ENCODE results near the gene HSF2BP.
"Not testable (repeated sequence)": the region's sequence is repeated elsewhere in the genome, so short reads cannot be mapped to it uniquely, and the experiment has no call there.

Gene HSF2BP

DNA sequence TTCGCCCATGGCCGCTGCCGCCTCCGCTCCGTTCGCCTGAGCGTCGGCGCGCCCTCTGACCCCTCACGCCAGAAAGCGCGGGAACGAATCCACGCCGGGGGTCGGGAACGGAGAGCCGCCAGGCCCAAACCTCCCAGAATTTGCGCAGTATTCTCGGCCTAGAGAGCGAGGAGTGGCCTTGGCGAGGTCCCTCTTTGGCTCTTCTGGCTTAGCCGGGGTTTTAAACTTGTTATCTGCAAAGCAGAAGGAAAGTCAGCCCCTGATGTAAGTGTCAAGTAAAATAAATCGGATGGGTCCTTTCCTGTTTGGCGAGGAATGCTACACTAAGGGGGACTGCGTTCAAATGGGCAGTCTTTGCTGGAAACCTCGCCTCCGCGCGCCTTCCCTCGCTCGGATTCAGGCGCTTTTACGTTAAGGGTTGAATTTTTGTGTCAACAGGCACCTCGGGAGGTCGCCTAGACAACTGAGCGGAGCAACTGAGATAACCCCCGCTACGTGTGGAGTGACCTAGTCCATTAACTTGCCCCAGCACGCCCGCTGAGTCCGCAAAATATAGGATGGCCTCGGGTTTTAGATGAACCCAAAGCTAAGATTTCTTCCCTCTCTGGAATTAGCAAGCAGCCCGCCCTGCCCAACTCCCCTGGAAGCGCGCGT lies 1.1 kb downstream of the HSF2BP start:
- Histone ChIP-seq H3K27ac (ENCODE audit: low read length) (no peak overlapping the region), H3K4me3 (ENCODE audit: low read length) (no peak overlapping the region), H3K27me3 (ENCODE audit: control insufficient read depth, insufficient read depth, low read length) (no peaks in the 10 kb centered on the region), H3K4me1 (ENCODE audit: control insufficient read depth, low read depth, low read length) (no peaks in the 10 kb centered on the region), H3K9me3 (ENCODE audit: control insufficient read depth, low read depth, low read length) (no peaks in the 10 kb centered on the region), H3K36me3 (ENCODE audit: control insufficient read depth, low read depth, low read length) (peaks cover 18% of the 10 kb centered on the region), H3K9ac (ENCODE audit: low read length) (no peak overlapping the region)

DNA sequence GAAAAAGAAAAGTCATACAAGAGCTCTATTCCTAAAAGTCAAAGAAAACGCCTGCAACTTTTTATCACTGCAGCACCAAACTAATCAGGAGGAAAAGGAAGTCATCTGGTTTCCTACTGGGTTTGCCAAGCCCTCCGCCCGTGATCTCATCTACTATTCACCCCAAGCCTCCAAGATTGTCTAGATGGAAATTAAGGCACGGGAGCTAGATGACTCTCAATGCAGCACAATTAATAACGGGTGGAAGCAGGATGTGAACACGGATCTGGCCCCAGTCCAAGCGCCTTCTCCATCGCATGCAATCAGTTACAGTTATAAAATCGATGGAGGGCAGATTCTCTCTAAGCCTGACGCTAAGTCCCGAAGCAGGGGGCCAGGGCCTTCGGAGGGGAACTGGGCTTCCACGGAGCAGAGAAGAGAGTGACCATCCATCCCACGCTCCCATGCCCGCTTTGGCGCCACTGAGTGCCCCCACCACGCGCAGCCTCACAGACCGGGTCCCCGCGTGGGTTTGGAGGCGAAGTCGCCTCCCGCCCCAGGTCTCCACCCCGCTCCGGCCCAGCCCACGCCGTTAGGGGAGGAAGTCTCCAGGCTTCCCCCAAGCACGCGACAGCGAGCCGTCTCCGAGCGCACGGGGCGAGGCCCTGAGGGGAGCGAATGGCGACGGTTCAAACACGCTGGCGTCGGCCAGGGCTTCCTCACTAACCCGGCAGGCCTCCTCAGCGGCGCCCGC lies 1.8 kb downstream of the HSF2BP start:
- no peak overlapping the region for H3K4me3 ChIP-seq (ENCODE audit: low read length)
- peaks cover 11% of the 10 kb centered on the region for H3K36me3 ChIP-seq (ENCODE audit: control insufficient read depth, low read depth, low read length)
- H3K27ac ChIP-seq (ENCODE audit: low read length), result no peak overlapping the region
- H3K27me3 ChIP-seq (ENCODE audit: control insufficient read depth, insufficient read depth, low read length), result no peaks in the 10 kb centered on the region
- H3K9me3 ChIP-seq (ENCODE audit: control insufficient read depth, low read depth, low read length), result no peaks in the 10 kb centered on the region
- no peak overlapping the region for H3K9ac ChIP-seq (ENCODE audit: low read length)
- no peaks in the 10 kb centered on the region for H3K4me1 ChIP-seq (ENCODE audit: control insufficient read depth, low read depth, low read length)

DNA sequence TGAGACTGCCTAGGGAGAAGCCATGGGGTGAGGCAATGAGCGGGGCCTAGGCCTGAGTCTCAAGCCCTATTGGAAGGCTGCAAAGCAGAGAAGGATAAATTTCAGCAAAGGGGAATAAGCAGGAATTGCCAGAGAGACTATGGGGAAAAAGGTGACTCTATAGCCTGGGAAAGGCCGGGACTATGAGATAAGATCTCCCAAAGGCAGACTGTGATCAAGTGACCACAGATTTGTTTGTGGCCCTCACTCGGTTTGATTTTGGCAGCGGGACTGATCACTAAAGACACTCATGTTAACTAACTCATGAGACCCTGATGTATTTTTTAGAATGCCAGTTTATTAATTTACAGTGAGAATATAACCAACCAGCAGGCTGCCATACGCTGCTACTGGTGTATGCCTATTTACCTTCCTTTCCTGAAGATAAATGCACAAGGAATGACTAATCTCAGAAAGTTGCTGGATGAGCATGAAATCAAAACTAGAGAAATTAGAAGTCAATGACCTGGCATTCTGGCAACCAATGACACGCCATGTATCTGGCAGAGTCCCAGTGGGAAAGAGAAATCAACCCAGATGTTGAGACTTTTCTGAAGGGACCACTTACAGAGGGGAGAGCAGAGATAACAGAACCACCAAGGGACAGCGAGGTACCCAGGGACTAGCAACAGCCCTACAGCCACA lies 4.3 kb downstream of the HSF2BP start:
- Histone ChIP-seq H3K4me3 (ENCODE audit: low read length) (no peak overlapping the region), H3K36me3 (ENCODE audit: control insufficient read depth, low read depth, low read length) (no peaks in the 10 kb centered on the region), H3K9ac (ENCODE audit: low read length) (no peak overlapping the region), H3K4me1 (ENCODE audit: control insufficient read depth, low read depth, low read length) (no peaks in the 10 kb centered on the region), H3K27ac (ENCODE audit: low read length) (no peak overlapping the region), H3K27me3 (ENCODE audit: control insufficient read depth, insufficient read depth, low read length) (no peaks in the 10 kb centered on the region), H3K9me3 (ENCODE audit: control insufficient read depth, low read depth, low read length) (no peaks in the 10 kb centered on the region)

DNA sequence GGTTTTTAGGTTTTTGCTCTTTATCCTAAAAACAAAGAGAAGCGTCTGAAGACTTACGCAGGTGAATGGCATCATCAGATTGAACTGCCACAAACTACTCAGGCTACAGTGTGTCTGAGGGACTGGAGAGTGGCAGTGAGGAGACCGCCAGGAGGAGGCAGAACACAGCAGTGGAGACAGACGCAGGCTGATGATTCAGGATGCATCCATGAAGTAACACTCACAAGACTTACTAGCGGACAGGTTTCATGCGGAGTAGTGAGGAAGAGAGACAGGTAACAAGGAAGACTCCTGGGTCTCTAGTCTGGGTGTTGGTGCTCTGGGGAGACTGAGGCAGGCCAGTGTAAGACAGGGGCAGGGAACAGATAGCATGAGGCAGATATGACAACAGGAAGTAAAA lies 5.7 kb downstream of the HSF2BP start:
- Histone ChIP-seq H3K9ac (ENCODE audit: low read length) (no peak overlapping the region), H3K27ac (ENCODE audit: low read length) (no peak overlapping the region), H3K27me3 (ENCODE audit: control insufficient read depth, insufficient read depth, low read length) (no peaks in the 10 kb centered on the region), H3K9me3 (ENCODE audit: control insufficient read depth, low read depth, low read length) (no peaks in the 10 kb centered on the region), H3K36me3 (ENCODE audit: control insufficient read depth, low read depth, low read length) (no peaks in the 10 kb centered on the region), H3K4me3 (ENCODE audit: low read length) (no peak overlapping the region), H3K4me1 (ENCODE audit: control insufficient read depth, low read depth, low read length) (no peaks in the 10 kb centered on the region)

DNA sequence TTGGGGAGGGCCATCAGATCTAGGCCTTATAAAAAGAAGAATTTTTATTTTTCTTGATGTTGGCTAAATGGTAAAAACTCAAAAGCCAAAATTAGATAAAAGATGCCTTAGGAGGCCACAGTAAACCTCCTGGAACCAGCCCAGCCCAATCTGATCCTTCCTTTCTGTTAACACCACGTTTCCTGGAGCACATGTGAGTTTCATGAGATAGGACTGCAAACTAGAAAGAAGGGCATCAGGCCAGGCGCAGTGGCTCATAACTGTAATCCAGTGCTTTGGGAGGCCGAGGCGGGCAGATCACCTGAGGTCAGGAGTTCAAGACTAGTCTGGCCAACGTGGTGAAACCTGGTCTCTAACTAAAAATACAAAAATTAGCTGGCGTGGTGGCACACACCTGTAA lies 6.7 kb downstream of the HSF2BP start:
- H3K9ac ChIP-seq (ENCODE audit: low read length), result no peak overlapping the region
- no peaks in the 10 kb centered on the region for H3K4me1 ChIP-seq (ENCODE audit: control insufficient read depth, low read depth, low read length)
- no peak overlapping the region for H3K4me3 ChIP-seq (ENCODE audit: low read length)
- H3K36me3 ChIP-seq (ENCODE audit: control insufficient read depth, low read depth, low read length), result no peaks in the 10 kb centered on the region
- no peak overlapping the region for H3K27ac ChIP-seq (ENCODE audit: low read length)
- H3K27me3 ChIP-seq (ENCODE audit: control insufficient read depth, insufficient read depth, low read length), result no peaks in the 10 kb centered on the region
- no peaks in the 10 kb centered on the region for H3K9me3 ChIP-seq (ENCODE audit: control insufficient read depth, low read depth, low read length)

DNA sequence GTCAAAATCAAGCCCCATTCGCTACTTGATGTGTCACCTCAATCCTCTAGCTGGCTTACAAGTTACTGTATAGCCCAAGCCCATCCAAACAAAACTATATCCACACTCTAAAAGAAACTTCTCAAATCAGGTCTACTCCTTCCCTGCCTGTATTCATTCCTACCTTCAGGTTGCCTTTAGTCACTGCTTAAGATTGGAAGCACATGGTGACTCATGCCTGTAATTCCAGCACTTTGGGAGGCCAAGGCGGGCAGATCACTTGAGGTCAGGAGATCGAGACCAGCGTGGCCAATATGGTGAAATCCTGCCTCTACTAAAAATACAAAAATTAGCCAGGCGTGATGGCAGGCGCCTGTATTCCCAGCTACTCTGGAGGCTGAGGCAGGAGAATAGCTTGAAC lies 7.4 kb downstream of the HSF2BP start:
- H3K27me3 ChIP-seq (ENCODE audit: control insufficient read depth, insufficient read depth, low read length); H3K9ac ChIP-seq (ENCODE audit: low read length); H3K4me1 ChIP-seq (ENCODE audit: control insufficient read depth, low read depth, low read length); H3K4me3 ChIP-seq (ENCODE audit: low read length); H3K9me3 ChIP-seq (ENCODE audit: control insufficient read depth, low read depth, low read length); H3K36me3 ChIP-seq (ENCODE audit: control insufficient read depth, low read depth, low read length); H3K27ac ChIP-seq (ENCODE audit: low read length): not testable (repeated sequence)

DNA sequence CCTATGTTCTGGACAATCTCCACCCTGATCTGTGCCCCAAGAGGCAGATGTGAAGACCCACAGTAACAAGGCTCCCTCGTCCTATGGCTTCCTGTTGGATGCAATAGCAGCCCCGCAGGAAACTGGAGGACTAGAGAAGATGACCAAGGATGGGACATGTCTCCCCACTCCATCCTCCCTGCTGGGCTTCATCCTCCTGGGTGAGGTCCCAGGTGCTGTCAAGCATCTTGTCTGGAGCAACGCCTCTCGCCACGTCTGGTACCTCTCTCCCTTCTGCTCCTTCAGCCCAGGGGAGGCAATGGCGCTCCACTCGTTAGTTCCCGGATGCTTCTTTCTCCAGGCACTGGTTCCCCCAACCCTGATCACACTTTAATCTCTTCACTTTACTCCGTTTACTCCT lies 11.1 kb downstream of the HSF2BP start:
- H3K27ac ChIP-seq (ENCODE audit: low read length), result no peak overlapping the region
- H3K27me3 ChIP-seq (ENCODE audit: control insufficient read depth, insufficient read depth, low read length), result no peaks in the 10 kb centered on the region
- H3K36me3 ChIP-seq (ENCODE audit: control insufficient read depth, low read depth, low read length), result no peaks in the 10 kb centered on the region
- peaks cover 4% of the 10 kb centered on the region for H3K4me1 ChIP-seq (ENCODE audit: control insufficient read depth, low read depth, low read length)
- no peaks in the 10 kb centered on the region for H3K9me3 ChIP-seq (ENCODE audit: control insufficient read depth, low read depth, low read length)
- H3K4me3 ChIP-seq (ENCODE audit: low read length), result no peak overlapping the region
- no peak overlapping the region for H3K9ac ChIP-seq (ENCODE audit: low read length)

DNA sequence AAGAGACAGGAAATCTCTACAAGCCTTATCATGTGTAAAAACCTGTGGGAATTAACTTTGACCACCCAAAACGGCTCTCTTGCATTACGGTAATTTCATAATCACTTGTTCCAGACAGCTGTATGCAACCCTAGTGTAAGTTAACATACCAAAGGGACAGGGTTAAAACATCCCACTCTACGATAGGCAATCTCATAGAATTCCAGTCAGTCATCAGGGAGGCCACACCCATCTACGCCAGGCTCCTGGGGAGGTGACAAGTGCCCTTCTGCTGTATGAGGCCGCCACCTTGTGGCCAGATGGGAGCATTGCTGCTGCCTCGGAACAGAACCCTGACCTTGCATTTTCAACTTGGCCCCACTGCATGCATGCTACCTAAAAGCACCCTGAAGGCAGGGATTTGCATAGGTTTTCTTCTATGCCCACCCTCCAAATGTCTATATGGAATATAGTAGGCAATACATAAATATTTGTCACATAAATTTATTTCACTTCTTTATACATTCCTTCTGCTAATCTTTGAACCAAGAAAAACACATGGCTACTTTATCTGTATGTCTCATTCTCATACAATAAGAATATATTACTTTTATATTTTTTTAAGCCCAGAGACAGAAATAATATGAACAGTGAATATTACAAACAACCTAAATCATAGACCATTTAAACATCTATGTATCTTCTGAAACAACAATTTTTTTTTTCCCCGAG lies 12.6 kb downstream of the HSF2BP start:
- Histone ChIP-seq H3K36me3 (ENCODE audit: control insufficient read depth, low read depth, low read length) (no peaks in the 10 kb centered on the region), H3K4me1 (ENCODE audit: control insufficient read depth, low read depth, low read length) (peaks cover 4% of the 10 kb centered on the region), H3K9ac (ENCODE audit: low read length) (no peak overlapping the region), H3K27ac (ENCODE audit: low read length) (no peak overlapping the region), H3K9me3 (ENCODE audit: control insufficient read depth, low read depth, low read length) (no peaks in the 10 kb centered on the region), H3K27me3 (ENCODE audit: control insufficient read depth, insufficient read depth, low read length) (no peaks in the 10 kb centered on the region), H3K4me3 (ENCODE audit: low read length) (no peak overlapping the region)

DNA sequence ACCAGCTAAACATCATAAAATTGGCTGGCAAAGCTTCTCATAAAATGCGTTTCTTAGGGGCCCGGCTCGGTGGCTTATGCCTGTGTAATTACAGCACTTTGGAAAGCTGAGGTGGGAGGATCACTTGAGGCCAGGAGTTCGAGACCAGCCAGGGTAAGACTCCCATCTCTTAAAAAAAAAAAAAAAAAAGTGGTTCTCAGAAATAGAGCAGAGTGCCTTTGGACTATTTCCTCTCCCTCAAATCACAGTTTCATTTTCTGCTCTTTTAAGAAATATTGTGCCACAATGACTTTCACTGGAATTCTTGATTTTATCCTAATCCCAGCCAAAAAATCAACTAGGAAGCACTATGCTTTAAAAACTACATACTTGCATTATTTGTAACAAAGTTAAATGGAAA lies 13.3 kb downstream of the HSF2BP start:
- Histone ChIP-seq H3K4me3 (ENCODE audit: low read length) (no peak overlapping the region), H3K36me3 (ENCODE audit: control insufficient read depth, low read depth, low read length) (no peaks in the 10 kb centered on the region), H3K9me3 (ENCODE audit: control insufficient read depth, low read depth, low read length) (no peaks in the 10 kb centered on the region), H3K27ac (ENCODE audit: low read length) (no peak overlapping the region), H3K9ac (ENCODE audit: low read length) (no peak overlapping the region), H3K4me1 (ENCODE audit: control insufficient read depth, low read depth, low read length) (peaks cover 4% of the 10 kb centered on the region), H3K27me3 (ENCODE audit: control insufficient read depth, insufficient read depth, low read length) (no peaks in the 10 kb centered on the region)

DNA sequence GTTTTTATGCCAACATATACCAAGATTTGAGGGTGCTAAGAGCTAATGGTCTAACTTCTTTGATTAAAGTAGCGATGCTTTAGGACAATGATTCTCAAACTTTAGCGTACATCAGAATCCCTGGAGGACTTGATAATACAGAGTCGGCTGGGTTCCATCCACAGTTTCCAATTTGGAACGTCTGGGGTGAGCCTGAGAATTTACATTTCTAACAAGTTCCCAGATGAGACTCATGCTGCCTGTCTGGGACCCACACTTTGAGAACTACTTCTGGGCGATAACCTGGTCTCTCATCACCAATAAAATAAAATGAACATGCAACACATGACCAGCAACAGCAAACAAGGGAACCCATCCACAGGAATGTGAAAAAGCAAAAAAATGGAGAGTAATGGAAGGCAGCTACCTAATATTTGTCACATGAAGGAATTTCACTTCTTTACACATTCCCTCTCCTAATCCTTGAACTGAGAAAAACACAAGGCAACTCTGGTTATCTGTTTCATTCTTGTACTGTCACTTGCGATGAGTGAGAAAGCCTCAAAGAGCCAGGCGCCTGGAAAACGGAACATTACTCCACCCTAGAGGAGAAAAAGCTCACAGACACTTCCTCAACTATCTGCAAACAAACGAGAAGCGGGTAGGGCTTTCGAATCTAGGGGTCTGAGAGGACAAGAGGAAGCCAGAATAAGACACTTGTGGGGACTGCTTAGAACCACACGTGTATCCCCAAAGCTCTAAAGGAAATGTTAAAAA lies 14.0 kb downstream of the HSF2BP start:
- Histone ChIP-seq H3K4me3 (ENCODE audit: low read length) (no peak overlapping the region), H3K27ac (ENCODE audit: low read length) (no peak overlapping the region), H3K9ac (ENCODE audit: low read length) (no peak overlapping the region), H3K36me3 (ENCODE audit: control insufficient read depth, low read depth, low read length) (no peaks in the 10 kb centered on the region), H3K27me3 (ENCODE audit: control insufficient read depth, insufficient read depth, low read length) (no peaks in the 10 kb centered on the region), H3K4me1 (ENCODE audit: control insufficient read depth, low read depth, low read length) (peaks cover 4% of the 10 kb centered on the region), H3K9me3 (ENCODE audit: control insufficient read depth, low read depth, low read length) (no peaks in the 10 kb centered on the region)

DNA sequence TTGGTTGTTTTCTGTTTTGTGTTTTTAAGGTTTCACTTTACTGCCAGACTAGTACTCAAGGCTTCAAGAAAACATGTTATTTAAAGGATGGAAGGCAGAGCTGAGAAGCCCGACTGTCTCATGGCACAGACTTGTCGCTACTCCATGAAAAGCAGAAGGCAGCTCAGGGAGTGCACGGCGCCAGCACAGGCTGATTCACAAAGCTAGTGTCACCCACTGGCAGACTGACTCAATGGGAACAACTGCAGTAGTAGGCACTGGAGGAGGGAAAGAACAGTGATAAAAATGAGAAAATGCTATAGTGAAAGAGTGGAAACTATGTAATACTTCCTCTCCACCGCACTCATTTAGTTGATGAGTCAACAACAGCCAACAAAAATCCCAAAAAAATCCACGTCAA lies 14.7 kb downstream of the HSF2BP start:
- Histone ChIP-seq H3K4me1 (ENCODE audit: control insufficient read depth, low read depth, low read length) (peaks cover 4% of the 10 kb centered on the region), H3K36me3 (ENCODE audit: control insufficient read depth, low read depth, low read length) (no peaks in the 10 kb centered on the region), H3K9ac (ENCODE audit: low read length) (no peak overlapping the region), H3K4me3 (ENCODE audit: low read length) (no peak overlapping the region), H3K9me3 (ENCODE audit: control insufficient read depth, low read depth, low read length) (no peaks in the 10 kb centered on the region), H3K27ac (ENCODE audit: low read length) (no peak overlapping the region), H3K27me3 (ENCODE audit: control insufficient read depth, insufficient read depth, low read length) (no peaks in the 10 kb centered on the region)
